NCI-H1417 treated with DMSO at 0.1 percent for 48 hours (cell line): Measurements from ENCODE around the gene ZNF331.
"Not testable (repeated sequence)": the region's sequence is repeated elsewhere in the genome, so short reads cannot be mapped to it uniquely, and the experiment has no call there.

Experiments
- DNase-seq: peaks from one replicate; lab custom pipeline; 2025; lab: John Stamatoyannopoulos, UW

The ZNF331 gene

GRCh38 chr19:53537521-53538377 lies at the start of gene ZNF331:
ZNF331 (plus strand) TSS chr19:53538145; CDS start chr19:53569377, 31,232 bp downstream.
- DNase-seq, result no peak

GRCh38 chr19:53492153-53492552 lies 45.8 kb upstream of the ZNF331 start:
- DNase-seq, result no peak

- DNase-seq, result not testable (repeated sequence)
These were observed 40.5 kb upstream of the ZNF331 start for GRCh38 chr19:53497311-53498023.

DNA sequence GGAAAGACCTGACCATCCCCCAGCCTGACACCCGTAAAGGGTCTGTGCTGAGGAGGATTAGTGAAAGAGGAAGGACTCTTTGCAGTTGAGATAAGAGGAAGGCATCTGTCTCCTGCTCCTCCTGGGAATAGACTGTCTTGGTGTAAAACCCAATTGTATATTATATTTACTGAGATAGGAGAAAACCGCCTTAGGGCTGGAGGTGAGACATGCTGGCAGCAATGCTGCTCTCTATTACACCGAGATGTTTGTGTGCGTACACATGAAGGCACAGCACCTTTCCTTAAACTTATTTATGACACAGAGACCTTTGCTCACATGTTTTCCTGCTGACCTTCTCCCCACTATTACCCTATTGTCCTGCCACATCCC lies 39.9 kb upstream of the ZNF331 start:
- not testable (repeated sequence) for DNase-seq

DNA sequence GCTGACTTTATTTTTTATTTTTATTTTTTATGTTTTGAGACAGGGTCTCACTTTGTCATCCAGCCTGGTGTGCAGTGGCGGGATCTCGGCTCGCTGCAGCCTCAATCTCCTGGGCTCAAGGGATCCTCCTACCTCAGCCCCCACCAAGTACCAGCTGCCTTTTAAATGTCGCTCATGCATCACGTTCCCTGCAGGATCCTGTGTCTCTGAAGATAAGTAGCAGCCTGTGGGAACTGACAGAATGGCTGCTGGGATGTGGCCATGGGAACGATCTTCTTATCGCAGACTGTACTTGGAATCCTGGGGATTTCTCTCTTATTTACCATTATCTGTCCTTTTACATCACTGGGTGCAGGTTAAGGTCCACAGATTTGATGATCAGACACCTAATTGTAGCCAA lies 34.8 kb upstream of the ZNF331 start:
- not testable (repeated sequence) for DNase-seq

DNA sequence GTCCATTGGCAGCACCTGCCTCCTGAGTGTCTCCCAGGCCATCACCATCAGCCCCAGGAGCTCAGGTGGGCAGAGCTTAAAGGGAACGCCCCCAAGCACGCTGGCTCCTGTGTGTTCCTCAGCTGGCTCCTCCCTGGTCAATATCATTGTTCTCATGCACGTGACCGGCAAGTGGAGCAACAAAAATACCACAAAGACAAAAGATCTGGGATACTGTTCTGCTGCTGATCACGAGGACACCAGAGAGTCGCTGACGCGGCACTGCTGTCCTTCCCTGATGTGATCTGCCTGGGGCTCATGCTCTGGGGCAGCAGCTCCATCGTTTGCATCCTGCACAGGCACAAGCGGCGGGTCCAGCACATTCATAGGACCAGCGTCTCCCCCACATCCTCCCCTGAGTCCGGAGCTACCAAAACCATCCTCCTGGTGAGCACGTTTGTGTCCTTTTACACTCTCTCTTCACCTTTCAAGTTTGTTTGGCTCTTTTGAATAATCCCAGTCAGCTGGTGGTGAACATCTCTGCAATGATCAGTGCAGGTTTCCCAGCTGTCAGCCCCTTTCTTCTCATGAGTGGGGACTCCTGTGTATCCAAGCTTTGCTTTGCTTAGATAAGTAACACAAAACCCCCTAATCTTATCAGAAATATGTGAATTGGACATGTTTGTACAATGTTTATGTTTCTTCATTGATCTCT lies 34.1 kb upstream of the ZNF331 start:
- not testable (repeated sequence) for DNase-seq

DNA sequence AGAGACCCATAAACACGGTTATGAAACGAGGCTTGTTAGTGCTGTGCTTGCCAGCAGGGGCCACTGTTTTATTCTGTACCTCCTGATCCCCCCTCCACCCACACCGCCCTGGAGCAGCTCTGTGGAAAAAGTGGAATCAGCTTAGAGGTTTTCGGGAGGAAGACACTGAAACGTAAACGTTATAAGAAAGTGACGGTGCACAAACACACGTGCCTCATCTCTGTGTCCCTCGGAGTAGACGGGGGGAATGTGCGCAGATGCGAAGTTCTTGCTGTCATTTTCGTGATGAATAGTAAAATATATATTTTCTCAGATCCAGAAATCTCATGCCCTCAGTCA lies 33.6 kb upstream of the ZNF331 start:
- DNase-seq, result not testable (repeated sequence)

DNA sequence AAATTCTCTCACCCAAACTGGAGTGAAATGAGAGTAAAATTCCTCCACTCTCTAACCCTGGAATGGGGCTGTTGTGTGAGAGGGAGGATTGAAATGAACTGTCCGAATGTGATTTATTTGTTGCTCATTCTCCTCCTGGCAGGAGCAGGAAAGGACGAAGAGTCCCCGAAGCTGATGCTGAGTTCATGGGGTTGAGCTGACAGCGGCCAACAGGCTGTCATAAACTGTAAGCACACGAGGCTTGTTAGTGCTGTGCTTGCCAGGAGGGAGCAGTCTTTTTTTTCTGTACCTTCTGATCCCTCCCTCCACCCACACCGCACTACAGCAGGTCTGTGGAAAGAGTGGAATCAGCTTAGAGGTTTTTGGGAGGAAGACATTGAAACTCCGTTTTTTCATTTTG lies 33.1 kb upstream of the ZNF331 start:
- DNase-seq, result no peak

- no peak for DNase-seq
These were observed 31.2 kb upstream of the ZNF331 start for GRCh38 chr19:53506728-53507127.

DNA sequence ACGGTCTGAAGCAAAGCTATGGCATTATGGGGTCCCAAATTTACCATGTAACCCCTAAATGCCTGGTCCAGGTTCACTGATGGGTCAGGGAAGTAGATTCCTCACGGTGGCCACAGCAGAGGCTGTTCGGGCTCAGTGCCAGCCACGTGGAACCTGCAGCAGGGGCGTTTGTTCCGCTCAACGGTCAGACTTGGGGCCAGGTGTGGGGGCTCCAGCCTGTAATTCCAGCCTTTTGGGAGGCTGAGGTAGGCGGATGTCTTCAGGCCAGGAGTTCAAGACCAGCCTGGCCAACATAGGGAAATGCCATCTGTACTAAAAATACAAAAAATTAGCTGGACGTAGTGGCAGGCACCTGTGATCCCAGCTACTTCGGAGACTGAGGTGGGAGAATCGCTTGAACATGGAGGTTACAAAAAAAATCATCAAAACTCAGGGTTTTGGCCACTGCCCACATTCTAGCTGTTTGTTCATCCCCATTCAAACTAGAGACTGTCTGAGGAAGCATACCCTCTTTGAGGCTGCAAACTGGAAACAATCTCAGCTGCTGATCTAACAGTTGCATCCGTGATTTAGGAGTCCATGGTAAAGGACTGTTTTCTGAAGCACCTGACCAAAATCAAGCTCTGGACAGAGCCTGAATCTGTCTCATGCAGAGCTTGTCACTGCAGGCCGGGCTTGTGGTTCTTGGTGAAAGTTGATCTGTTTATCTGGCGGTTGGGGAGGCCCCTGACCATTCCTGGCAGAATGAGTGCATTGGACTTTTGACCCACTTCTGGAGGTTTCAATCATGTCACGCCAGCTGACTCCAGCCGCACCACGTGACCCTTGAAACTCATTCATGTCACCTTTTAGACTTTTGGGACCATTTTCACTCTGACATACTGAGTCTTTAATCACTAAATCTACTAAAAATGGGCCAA lies 30.2 kb upstream of the ZNF331 start:
- DNase-seq, result no peak

DNA sequence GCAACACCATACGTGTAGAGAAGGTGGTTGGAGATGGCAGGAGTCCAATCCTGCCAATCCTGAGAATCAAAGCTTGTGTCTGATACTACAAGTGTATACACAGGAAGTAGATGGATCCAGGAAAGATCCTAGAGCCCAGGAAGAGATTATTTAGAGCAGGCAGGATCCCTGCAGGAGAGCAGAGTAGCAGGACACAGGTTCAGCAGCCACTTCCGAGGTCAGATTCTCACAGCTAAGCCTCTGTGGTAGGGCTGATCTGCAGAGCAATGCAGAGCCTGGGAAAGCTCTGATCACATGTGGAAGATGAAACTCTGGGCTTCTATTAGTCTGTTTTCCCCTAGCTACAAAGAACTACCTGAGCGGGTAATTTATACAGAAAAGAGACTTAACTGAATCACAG lies 28.5 kb upstream of the ZNF331 start:
- no peak for DNase-seq

DNA sequence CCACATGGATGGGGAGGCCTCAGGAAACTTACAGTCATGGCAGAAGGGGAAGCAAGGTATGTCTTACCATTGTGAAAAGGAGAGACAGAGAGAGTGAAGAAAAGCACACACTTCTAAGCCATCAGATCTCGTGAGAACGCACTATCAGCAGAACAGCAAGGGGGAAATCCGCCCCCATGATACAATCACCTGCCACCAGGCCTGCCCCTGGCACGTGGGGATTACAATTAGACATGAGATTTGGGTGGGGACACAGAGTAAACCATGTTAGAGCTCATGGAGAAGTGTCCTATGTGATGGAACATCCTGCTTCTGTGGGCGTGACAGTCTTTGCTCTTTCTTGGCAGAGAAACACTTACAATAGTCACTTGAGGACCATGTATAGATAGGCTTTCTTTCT lies 28.1 kb upstream of the ZNF331 start:
- DNase-seq, result no peak

GRCh38 chr19:53511357-53511756 lies 26.6 kb upstream of the ZNF331 start:
- no peak for DNase-seq

- DNase-seq, result no peak
These were observed 26.0 kb upstream of the ZNF331 start for GRCh38 chr19:53511933-53512374.

- DNase-seq, result not testable (repeated sequence)
These were observed 22.9 kb upstream of the ZNF331 start for GRCh38 chr19:53515047-53515446.

- DNase-seq, result no peak
These were observed 20.7 kb upstream of the ZNF331 start for GRCh38 chr19:53517114-53517741.

DNA sequence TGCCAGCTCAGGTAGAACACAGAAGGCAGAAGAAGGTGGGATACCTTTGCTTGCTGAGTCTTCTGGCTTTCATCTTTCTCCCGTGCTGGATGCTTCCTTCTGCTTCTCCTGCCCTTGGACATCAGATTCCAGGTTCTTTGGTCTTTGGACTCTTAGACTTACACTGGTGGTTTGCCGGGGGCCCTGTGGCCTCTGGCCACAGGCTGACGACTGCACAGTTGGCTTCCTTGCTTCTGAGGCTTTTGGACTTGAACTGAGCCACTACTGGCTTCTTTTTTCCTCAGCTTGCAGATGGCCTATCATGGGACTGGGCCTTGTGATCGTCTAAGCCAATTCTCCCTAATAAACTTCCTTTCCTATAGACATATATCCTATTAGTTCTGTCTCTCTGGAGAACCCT lies 19.8 kb upstream of the ZNF331 start:
- DNase-seq, result no peak

GRCh38 chr19:53518716-53519115 lies 19.2 kb upstream of the ZNF331 start:
- no peak for DNase-seq

- DNase-seq, result no peak
These were observed 18.5 kb upstream of the ZNF331 start for GRCh38 chr19:53519446-53519845.

DNA sequence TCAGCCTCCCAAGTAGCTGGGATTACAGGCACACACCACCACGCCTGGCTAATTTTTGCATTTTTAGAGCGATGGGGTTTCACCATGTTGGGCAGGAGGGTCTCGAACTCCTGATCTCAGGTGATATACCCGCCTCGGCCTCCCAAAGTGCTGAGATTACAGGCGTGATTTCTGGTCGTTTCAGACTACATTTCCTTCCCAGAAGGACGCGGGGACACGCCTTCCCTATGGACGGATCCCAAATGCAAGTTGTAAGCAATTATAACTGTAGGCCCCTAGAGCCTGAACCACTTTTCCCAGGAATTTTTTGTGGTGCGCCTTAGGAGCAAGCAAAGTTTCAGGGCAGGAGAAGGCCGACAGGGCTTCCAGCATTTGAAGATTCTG lies 17.8 kb upstream of the ZNF331 start:
- no peak for DNase-seq
